ENCODE results near the gene WNT7B. TPM values are rescaled to one million over a fixed set of nuclear protein-coding genes. Genes with fewer than 3 reads are reported as not detected.

The WNT7B gene
- total RNA-seq, 1 experiment from 2014 or later = 66.9 TPM

DNA sequence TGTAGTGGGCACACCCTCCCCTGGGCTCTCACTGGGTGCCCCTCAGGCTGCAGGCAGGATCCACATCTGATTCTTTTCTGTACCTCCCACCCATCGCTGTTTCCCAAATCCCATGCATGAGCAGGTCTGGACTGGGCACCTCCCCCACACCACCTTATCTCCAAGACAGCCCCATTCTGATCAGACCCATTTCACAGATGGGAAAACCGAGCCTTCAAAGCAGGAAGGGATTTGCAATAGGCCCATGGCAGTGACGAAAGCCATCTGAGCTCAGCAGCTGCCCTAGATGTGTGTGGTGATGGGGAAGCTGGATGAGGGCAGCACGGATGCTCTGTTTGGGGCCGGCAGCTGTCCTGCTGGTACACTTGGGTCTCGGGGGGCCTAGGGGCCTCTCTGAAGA is 41.4 kb downstream of the WNT7B start:
- H3K4me2 ChIP-seq = peak overlapping the region; percentile 75
- peak overlapping the region; percentile 47; the same call in 1 of the 2 replicates for H3K4me3 ChIP-seq

DNA sequence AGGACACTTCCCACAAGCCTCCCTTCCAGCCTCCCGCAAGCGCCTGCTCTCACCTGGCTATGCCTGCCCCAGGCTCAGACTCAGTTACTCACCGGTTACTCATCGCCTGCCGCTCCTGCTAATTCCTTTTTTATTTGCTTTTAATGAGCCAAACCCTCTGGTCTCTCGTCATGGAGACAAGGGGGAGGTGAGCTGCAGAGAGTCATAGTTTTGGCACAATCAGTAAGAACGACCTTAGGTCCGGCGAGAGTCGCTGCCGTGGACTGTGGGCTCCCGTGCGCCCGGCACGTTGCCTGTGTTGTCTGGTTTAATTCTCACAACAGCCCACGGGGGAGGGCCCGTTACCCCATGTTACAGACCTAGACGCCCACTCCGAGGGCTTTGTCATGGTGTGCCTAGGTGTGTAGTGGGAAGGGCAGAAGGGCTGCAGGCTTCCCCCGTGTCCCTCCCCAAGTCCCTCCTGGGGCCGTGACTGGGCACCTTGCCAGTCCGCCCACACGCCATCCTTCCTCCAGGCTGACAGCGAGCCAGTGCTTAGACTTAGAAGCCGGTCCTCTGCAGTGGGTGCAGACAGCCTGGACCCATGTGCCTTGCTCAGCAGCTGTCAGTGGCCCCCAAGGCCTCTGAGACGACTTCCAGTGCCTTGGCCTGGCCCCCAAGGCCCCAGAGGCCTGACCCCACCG is 42.2 kb downstream of the WNT7B start:
- intact Hi-C loops (cut with micrococcal nuclease; ENCODE audit: unreplicated experiment) = loop anchor here (2.0 kb wide), 2 partner anchors 16 to 20 kb away; no protein-coding TSS in a partner anchor
- H3K27ac ChIP-seq = peak overlapping the region; percentile 78
- TSS peak; percentile 82 for BruUV-seq (replicated peaks)
- H3K27me3 ChIP-seq (ENCODE audit: insufficient read depth, low read depth) = no peaks in the 10 kb centered on the region
- no peak for TF ChIP-seq CTCF (conservative IDR thresholded peaks at IDR 0.05)
- no peak for TF ChIP-seq EZH2 (IDR thresholded peaks at IDR 0.05; ENCODE audit: low read depth)
- H3F3A ChIP-seq (ENCODE audit: insufficient read depth, low read depth) = peaks cover 48% of the 10 kb centered on the region
- peak overlapping the region; percentile 47; the same call in 1 of the 2 replicates for H3K4me3 ChIP-seq
- H3K36me3 ChIP-seq (ENCODE audit: low read depth) = peaks cover 7% of the 10 kb centered on the region; the same call in 1 of the 2 replicates
- H2AFZ ChIP-seq = no peak overlapping the region
- peaks cover 37% of the 10 kb centered on the region for H3K4me1 ChIP-seq (replicated peaks; ENCODE audit: insufficient read depth)
- peak overlapping the region; percentile 75 for H3K4me2 ChIP-seq
- DNase-seq = peak; percentile 84 to 97
- peaks cover 97% of the 10 kb centered on the region for H4K20me1 ChIP-seq (ENCODE audit: insufficient read depth)
- no peaks in the 10 kb centered on the region for H3K9me2 ChIP-seq (ENCODE audit: insufficient read depth)
- no peaks in the 10 kb centered on the region for H3K9me3 ChIP-seq (ENCODE audit: insufficient read depth, low read depth)
- POLR2A ChIA-PET (ENCODE audit: unreplicated experiment) = no interaction called here
- peaks cover 88% of the 10 kb centered on the region for H3K79me2 ChIP-seq (ENCODE audit: low read depth)
- CTCF ChIA-PET = no interaction called here

More for the DNA sequence above, 41.4 kb downstream of the WNT7B start:
- no peak for DNase-seq
- BruUV-seq (replicated peaks) = no TSS peak
- Histone ChIP-seq H3K27ac (peak overlapping the region; percentile 78), H3K9me3 (ENCODE audit: insufficient read depth, low read depth) (no peaks in the 10 kb centered on the region), H2AFZ (no peak overlapping the region), H3K27me3 (ENCODE audit: insufficient read depth, low read depth) (no peaks in the 10 kb centered on the region), H3K4me1 (replicated peaks; ENCODE audit: insufficient read depth) (peaks cover 37% of the 10 kb centered on the region), H3K36me3 (ENCODE audit: low read depth) (peaks cover 3% of the 10 kb centered on the region; the same call in 1 of the 2 replicates), H3F3A (ENCODE audit: insufficient read depth, low read depth) (peaks cover 51% of the 10 kb centered on the region), H3K79me2 (ENCODE audit: low read depth) (peaks cover 90% of the 10 kb centered on the region), H4K20me1 (ENCODE audit: insufficient read depth) (peaks cover 97% of the 10 kb centered on the region), H3K9me2 (ENCODE audit: insufficient read depth) (no peaks in the 10 kb centered on the region)
- CTCF ChIA-PET = interaction anchor here (0.5 kb wide), 1 partner anchor 42 kb away, joined by 14 read pairs; the partner anchor contains the start of gene WNT7B
- intact Hi-C loops (cut with micrococcal nuclease; ENCODE audit: unreplicated experiment) = loop anchor here (2.0 kb wide), 2 partner anchors 17 to 19 kb away; no protein-coding TSS in a partner anchor
- POLR2A ChIA-PET (ENCODE audit: unreplicated experiment) = no interaction called here
- TF ChIP-seq CTCF (conservative IDR thresholded peaks at IDR 0.05) = no peak
- TF ChIP-seq EZH2 (IDR thresholded peaks at IDR 0.05; ENCODE audit: low read depth) = no peak

GRCh38 chr22:45934168-45934564 is 42.8 kb downstream of the WNT7B start:
- H2AFZ ChIP-seq = no peak overlapping the region
- H4K20me1 ChIP-seq (ENCODE audit: insufficient read depth) = peaks cover 94% of the 10 kb centered on the region
- H3K4me3 ChIP-seq = no peak overlapping the region
- peaks cover 42% of the 10 kb centered on the region for H3F3A ChIP-seq (ENCODE audit: insufficient read depth, low read depth)
- no peak overlapping the region for H3K27ac ChIP-seq
- no peak for DNase-seq
- BruUV-seq (replicated peaks) = no TSS peak
- intact Hi-C loops (cut with micrococcal nuclease; ENCODE audit: unreplicated experiment) = loop anchor here (2.0 kb wide), 2 partner anchors 15 to 21 kb away; no protein-coding TSS in a partner anchor
- no peaks in the 10 kb centered on the region for H3K9me3 ChIP-seq (ENCODE audit: insufficient read depth, low read depth)
- peak overlapping the region; percentile 75 for H3K4me2 ChIP-seq
- peaks cover 37% of the 10 kb centered on the region for H3K4me1 ChIP-seq (replicated peaks; ENCODE audit: insufficient read depth)
- no peaks in the 10 kb centered on the region for H3K9me2 ChIP-seq (ENCODE audit: insufficient read depth)
- H3K79me2 ChIP-seq (ENCODE audit: low read depth) = peaks cover 87% of the 10 kb centered on the region
- ChIA-PET POLR2A (ENCODE audit: unreplicated experiment) (interaction anchor here (0.6 kb wide), 1 partner anchor 256 kb away, joined by 6 read pairs; no protein-coding TSS in a partner anchor), CTCF (no interaction called here)
- H3K27me3 ChIP-seq (ENCODE audit: insufficient read depth, low read depth) = no peaks in the 10 kb centered on the region
- peaks cover 10% of the 10 kb centered on the region; the same call in 1 of the 2 replicates for H3K36me3 ChIP-seq (ENCODE audit: low read depth)
- TF ChIP-seq CTCF (conservative IDR thresholded peaks at IDR 0.05) (no peak), EZH2 (IDR thresholded peaks at IDR 0.05; ENCODE audit: low read depth) (no peak)

Measured in PC-9 (cell line).